ENCODE results near the gene CYTH4.
A peak's percentile ranks its signal among the peaks of the same experiment; 100 is the strongest.

The CYTH4 gene

DNA sequence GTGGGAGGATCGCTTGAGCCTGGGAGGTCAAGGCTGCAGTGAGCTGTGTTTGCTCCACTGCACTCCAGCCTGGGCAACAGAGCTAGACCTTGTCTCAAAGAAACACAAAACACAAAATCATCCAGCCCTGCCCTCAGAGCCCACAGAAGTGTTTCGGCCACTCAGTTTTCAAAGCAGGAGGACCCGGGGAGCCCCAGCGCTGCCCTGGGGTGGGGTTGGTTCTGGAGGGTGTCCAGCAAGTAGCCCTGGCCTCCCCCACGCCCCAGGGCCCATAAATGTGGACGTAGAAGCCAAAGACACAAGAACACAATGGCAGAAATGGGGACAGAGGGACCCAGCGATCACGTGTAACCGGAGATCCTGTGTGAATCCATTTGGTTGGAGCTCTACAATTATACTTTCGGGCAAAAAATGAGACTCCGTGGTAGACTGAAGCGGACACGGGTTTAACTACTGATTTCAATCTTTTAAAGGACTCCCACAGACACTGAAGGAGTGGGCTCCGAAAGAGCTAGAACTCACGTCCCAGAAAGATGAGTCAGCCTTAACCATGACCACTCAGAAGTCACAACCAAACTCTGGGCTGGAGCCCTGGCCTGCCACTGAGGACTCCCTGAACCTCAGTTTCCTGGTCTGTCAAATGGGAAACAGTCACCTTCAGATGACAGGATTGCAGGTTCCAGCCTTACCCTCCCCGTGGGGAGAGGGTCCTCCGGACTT, 9.0 kb upstream of the CYTH4 start:
- DNase-seq, result peak; percentile 29

DNA sequence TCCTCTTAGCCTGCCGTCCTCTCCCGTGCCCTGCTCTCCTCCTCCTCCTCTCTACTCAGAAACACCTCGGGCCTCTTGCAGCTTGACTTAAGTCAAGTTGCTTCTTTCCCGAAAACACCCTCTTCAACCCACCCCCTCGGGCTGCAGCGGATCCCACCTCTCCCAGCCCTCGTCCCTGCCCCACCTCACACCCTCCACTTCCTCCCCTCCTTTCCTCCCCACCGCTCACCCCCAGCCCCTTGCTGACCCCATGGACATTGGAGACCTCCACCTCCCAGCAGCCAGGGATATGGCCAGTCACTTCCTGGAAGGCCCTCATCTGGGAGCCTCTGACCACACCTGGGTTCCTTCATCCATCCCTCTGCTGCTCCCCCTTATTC, 8.5 kb upstream of the CYTH4 start:
- no peak for DNase-seq

DNA sequence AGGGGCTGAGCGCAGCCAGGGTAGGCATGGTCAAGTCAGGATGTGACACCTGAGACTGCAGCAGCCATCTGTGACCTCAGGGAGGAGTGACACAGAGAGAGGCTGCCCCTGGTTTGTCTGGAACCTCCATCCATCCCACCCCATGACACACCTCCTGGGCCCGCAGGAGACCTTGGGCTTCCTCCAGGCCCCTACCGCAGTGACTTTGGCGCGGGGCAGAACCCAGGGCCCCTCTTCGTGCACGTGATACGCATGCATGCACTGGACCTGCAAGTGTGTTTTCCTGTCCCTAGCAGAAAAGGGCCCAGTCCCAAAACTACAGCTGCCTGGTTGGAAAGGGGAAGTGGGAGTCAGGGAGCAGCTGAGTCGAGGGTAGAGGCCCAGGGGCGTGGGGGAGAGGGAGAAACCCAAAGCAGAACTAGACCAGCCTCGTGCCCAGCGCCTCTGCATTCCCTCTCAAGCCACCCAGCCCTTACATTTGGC, 7.9 kb upstream of the CYTH4 start:
- DNase-seq, result no peak

DNA sequence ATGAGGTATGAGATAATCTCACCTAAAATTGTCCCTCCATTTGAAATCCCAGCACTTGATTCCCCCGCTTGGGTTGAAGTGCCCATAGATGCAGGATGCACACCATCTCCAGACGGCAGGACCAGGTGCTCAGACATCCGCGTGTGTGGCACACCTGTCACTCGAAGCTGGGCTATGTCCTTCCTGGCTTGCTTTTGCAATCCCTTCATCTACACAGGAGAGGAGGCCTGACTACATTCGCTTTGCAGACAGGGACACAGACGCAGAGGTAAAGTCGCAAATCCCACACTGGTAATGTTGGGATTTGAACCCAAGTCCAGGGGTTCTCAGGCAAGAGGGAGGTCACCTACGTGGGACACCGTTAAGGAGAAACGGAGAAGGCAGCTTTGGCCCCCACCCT, 7.2 kb upstream of the CYTH4 start:
- no peak for DNase-seq

DNA sequence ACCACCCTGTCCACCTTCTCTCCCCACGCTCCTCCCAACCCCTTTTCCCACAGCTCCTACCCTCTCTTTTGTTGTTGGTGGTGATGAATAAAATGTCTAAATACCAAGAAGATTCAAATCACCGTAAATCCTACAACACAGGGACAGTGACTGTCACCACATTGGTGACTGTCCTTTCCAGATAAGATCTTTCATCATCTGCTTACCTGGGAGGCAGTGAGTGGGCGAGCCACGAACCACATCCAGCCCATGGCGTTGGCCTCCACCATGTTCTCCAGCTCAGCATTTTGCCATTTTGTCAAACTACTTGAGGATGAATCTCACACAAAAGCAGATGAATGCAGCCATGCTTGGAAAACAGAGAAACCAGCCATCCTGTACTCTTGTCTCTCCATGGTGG, 6.7 kb upstream of the CYTH4 start:
- DNase-seq, result no peak

DNA sequence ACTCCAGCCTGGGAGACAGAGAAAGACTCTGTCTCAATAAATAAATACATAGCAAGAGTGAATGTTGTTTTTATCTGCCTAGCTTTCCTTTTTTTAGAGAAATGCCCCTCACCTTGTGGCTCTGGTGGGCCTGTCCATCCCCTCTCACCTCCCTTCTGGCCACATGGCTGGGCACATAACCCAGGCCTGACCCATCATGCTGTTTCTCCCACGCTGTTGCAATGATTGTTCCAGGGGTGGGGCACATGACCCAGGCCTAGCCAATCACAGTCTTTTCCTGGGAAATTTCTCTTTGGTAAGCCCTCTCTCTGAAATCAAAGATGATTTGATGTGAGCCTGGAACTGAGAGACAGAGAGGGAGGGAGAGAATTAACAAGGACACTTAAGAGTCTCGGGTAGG, 5.5 kb upstream of the CYTH4 start:
- DNase-seq, result no peak

DNA sequence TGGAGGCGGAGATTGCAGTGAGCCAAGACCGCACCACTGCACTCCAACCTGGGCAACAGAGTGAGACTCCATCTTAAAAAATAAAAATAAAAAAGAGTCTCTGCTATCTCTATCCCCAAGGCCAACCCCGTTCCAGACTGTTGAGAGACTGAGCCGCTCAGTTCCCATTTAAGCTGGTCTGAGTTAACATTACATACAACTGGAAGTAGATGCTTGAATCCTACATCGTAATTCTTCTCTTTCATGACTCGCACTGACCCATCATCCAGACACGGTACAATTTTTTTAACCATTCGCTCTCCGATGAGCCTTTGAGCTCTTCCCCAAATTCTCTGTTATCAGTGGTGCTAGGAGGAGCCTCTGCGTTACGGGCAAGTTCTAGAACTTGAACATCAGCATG, 4.9 kb upstream of the CYTH4 start:
- DNase-seq, result no peak

DNA sequence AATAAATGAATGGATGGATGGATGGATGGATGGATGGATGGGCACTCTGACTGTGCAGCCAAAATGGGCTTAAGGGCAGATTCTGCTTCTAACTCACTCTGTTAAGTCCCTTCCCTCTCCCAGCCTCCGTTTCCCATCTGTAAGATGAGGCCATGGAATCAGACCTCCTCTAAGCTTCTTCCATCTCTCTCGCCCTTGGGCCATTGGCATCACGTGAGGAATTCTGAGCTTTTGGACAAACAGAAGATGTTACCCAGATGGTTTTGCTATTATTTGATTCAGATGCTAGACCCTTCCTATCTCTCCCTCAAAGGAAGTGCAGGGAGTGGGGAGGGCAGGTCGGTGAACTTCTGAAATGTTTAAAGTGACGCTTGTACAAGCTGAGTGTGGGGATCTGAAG, 4.0 kb upstream of the CYTH4 start:
- DNase-seq, result no peak

DNA sequence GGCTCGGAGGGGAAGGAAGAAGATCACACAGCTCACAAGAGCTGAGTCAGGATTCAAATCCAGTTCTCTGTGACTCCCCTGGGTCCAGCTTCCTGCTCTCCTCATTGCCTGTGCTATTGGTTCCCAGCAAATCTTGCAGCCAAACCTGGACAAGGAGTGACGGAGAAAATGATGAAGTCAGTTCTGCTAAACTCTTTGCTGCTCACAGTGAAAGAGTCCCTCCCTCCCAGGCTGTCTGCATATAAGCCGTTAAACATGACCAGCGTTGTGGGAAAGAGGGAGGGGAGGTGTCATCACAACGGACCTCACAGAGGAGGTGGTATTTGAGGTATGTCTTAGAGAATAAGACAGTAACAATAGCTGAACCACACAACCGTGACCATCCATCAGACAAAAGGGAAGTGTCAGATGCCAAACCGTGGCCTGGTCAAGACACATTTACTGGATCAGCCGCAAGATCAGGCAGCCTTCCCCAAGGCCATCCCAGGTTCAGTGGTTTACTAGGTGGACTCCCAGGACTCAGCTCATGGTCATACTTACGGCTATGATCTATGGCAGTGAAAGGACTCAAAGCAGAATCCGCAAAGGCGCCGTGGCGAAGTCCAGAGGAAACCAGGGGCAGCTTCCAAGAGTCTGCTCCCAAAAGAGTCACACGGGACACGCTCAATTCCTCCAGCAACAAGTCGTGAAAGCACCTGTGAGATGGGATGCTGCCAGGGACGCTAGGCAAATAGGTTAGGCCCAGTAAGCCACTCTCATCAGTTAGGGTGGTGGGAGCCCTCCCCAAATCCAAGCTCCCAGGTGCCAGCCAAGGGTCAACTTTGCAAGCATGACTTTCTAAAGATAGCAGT, 2.8 kb upstream of the CYTH4 start:
- DNase-seq, result peak; percentile 68

DNA sequence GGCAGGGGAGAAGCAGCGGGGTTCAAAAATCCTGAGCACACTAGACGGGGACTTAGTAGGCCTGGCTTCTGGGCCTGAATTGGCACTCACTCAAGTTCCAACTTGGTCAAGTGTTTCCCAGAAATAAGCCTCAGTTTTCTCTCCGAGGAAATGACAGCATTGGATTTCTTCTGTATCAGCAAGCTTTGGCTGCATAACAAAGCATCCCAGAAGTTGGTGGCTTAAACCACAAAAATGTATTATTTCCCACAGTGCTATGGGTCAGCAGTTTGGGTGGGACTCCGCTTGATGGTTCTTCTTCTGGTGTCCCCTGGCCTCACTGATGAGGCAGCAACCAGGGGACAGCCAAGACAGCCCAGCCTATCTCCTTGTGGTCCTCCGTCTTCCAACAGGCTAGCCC, 1.6 kb upstream of the CYTH4 start:
- DNase-seq, result no peak

DNA sequence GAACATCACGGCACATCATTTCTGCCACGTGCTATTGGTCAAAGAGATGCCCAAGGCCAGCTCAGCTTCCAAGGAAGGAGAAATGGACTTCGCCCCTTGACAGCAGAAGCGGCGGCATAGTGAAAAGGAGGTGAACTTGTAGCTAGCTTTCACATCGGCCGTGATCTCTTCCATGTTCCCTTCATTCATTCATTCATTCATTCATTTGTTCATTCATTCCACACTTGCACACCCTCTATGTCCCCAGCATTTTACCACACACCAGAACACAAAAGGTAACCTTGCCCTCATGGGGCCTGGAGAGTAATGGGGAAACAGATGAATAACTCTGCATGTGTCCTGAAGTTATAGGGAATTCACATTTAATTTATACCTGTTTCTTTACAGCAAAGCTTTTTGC, 1.1 kb upstream of the CYTH4 start:
- DNase-seq, result no peak

DNA sequence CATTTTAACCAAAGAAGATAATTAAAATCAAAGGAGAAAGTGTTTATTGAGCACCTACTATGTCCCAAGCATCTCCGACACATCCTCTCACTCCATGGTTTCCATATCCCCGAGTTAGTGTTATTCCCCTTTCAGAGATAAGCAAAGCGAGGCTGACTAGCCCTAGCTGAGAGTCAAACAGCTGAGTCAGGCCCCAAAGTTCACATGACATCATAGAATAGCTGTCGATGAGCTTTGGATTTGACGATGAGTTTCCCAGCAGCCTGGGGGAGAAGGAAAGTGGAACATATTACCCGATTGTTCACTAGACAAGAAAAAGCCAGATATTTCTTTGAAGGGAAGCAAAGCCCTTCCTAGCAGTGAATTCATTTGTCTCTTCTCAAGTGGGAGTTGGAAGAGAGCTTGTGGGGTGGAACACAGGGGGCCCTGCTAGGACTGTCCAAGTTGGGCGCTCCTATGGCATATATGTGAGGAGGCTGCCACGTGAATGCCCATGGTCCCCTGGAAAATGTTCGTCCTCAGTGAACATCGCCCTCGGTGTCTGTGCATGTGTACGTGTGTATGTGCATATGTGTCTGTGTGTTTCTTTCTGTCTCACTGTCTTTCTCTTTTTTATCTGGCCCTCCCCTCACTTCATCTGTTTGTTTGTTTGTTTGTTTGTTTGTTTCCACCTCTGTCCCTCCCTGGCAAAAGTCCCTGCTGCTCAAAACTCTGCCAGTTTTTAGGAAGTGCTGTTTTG, 493 bp upstream of the CYTH4 start:
- no peak for DNase-seq

DNA sequence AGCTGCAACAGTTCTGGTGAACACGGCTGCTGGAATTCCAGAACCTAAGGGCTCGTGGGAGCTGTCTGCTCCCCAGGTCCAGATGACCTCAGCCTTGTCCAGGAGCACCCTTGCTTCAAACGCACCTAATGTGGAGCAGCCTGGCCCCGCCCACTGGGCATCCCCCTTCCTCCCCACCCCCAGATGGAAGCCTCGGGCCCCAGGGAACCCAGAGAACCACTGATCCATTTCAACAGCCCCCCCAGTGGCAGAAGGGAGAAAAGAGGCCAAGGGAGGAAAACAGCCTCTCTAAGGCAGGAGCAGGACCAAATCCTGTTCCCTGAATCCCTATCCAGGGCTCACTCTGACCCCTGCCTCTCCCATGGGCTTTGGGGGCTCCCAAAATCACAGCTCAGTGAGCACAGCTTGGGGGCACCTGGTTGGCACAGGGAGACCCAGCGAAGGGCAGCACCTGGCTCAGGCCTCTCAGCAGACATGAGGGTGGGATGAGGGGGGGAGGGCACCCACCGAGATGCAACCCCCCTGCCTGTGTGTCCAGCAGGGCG, 1.2 kb downstream of the CYTH4 start:
- no peak for DNase-seq

DNA sequence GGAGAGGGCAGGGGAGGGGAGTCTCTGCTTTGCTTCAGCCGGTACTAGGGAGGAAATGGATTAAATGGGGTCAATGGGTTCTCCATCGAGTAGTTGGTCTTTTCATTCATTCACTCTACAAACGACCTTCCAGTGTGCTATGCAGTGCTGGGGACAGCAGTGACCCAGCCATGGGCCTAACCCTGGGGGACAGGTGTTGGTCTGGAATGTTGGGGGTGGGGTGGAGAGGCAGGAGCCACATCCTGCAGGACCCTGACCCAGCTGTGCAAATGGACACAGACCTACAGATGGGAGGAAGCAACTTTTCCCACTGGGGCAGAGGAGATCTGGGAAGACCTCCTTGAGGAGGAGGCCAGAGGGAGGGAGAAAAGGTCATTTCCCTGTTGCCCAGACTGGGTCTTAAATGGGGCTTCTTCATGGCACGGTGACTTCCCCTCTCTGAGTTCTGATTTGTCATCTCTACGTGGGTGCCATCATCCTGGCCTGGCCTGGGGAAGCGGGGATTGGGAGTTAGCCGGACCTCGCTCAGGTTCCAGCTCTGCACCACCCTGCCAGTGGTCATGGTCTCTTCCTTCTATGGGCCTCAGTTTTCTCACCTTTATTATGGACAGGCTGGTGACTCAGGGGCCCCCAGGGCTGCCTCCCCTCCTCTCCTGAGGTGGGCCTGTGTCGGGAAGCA, 2.0 kb downstream of the CYTH4 start:
- no peak for DNase-seq

DNA sequence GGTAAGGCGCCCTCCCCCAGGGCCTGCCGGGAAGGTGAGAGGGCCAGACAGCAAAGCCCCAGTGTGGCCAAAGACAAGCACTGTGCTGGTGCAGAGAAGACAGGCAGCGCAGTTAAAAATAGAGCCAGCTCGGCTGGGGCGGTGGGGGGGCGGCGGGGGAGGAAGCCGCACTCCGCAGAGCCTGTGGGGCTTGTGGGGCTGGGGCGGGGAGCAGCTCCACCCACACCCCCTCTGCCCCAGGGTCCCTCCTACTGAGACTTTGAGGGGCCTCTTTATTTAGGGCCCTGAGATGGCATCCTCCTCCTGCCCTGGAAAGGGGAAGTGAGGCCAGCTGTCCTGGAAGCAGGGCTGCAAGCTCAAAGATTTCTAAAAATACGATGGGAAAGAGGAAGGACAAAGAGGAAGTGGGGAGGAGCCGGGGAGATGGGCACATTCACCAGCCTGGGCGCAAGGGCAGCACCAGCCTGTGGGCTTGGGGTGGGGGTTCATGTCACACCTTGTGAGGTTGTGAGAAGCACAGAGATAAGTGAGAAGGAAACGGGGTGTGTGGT, 2.6 kb downstream of the CYTH4 start:
- DNase-seq, result no peak

DNA sequence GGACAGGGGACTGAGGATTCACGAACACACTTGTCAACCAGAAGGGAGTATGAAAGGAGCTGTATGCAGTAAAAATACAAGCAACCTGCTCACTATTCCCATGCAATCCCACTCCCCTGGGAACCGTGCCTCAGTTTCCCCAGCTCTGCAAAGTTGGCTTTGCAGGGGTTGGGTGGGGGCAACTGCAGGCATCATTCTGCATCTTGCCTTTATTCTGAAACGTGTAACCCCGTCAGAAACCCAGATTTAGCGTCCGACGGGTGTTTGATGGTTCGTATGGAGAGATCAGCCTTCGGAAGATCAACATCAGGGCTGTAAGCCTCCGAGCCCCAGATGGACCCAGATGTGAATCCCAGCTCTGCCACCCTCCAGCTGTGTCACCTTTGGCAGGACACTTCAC, 3.6 kb downstream of the CYTH4 start:
- no peak for DNase-seq

DNA sequence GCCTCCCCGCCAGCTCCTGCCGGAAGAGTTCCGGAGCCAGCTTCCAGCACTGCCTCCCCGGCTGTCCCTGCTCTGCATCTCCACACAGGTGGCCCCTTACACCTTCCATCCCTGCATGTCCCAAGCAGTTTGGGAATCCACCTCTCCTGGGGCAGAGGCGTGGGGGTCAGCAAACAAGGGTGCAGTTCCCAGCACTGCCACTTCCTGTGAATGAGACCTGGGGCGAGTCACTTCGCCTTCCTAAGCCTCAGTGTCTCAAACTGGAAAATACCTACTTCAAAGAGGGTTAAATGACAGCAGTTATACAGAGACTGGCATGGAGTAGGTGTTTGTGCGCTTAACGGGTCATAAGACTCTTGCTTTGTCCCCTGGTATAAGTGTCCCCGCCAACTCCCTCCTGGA, 5.2 kb downstream of the CYTH4 start:
- DNase-seq, result no peak

DNA sequence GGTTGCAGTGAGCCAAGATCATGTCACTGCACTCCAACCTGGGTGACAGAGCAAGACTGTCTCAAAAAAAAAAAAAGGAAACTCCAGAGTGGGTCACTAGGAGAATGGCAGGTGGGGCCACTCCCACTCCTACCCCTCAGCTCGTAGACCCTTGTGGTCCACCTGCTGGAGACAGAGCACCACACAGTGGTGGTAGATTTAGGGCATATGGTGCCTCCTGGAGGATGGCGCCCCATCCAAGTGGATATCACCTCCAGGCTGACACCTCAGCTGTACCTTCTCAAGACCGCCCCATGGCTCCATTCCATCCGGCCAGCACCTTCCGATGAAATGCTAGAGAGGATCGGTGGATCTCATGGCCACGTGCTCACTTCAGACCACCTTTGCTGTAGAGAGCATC, 6.2 kb downstream of the CYTH4 start:
- DNase-seq, result no peak

DNA sequence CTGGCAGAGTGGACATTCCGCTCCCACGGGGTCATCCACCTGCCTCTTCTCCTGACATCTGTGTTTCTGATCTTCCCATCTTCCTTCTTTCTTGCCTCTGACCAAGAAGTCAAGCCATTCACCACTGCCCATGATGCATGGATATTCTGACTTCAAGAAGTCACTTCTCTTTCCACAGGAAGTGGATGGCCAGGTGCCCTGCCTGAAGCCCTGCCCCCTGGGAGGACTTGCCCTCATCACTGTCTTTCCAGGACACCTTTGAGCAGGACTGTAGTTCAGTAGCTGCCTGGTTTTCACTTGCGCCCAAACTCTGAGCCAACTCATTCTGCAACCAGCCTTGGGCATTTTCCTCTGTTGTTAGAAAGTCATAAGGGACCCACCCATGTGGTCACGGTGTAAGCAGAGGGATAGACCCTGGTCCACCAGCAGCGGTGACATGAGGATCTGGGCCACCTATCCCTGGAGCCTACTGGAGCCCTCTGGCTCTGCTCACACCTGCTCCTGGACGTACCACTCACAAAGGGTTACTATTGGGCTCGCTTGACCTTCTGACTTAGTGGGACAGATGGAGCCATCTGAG, 6.9 kb downstream of the CYTH4 start:
- DNase-seq, result no peak

DNA sequence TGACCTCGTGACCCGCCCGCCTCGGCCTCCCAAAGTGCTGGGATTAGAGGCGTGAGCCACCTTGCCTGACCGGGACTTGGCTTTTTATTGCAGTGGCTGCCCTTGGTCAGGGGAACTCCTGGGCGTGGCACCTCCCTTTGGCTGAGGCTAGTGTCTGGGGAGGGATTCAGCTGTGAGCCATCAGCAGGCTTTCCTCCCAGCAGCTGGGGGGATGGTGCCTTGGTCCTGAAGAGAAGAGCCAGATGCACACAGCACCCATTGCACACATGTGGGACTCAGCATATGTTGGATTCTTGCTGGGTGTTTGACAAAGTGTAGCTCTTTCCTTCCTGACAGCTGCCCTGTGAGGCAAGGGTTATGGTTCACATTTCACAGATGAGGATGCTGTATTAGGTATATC, 8.4 kb downstream of the CYTH4 start:
- no peak for DNase-seq

DNA sequence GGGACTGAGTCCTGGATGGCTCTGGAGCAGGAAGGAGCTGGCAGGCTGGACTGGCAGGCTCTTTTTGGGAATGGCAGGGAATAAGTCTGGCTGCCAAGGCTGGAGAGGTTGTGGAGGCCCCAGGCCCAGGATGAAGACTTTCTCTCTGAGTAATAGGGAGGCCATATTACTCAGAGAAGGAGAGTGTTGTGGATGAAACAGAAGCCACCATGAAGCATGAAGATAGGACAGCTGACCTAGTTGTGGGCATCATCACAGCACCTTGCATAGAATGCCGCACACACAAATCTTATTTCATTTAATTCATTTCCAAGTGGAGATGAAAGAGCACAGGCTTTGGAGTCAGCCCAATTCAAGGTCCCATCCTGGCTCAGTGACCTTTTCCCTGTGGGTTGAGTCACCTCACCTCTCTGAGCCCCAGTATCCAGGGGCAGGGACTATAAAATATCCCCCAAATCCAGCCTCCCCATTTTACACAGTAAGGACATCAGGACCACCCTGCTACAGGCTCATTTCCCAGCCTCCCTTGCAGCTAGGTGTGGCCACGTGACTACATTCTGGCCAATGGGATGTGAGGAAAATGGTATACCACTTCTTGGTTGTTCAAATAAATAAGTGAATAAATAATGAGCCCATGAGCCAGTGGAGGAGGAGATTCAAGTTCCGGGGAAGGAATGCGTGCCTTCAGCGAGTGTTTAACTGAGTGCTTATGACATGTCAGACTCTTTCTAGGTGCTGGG, 9.4 kb downstream of the CYTH4 start:
- no peak for DNase-seq

DNA sequence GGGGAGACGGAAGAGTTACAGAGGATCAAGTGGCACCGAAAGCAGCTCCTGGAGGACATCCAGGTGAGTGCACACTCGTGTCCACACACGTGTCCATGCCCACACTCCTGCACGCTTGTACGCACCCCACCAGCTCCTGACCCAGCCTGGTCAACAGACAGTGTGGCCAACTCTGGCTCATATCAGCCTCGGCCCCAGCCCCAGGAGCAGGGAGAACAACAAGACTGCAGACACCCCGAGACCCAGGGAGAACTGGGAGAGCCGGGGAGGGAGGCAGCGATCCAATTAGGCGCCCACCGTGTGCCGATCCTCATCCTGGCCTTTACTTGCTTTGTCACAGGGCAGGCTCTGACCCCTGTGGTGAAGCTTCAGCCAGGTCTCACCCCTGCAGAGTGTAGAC, 10.3 kb downstream of the CYTH4 start:
- no peak for DNase-seq
